Left kidney (tissue), 2 donors: ENCODE data around the gene STARD13. TPM values are rescaled to one million over a fixed set of nuclear protein-coding genes. Genes with fewer than 3 reads are reported as not detected.

Experiments used
- DNase-seq: peaks from one replicate; pipeline ENCODE4 v3.0.0-alpha.2; 2013
- polyA plus RNA-seq: library from polyadenylated mRNA; unstranded; fragments of 120-200 nt; gene quantifications from one replicate; pipeline ENCODE4 v1.2.1, GENCODE V29; 2013; ENCODE audit not compliant: insufficient read length

The STARD13 gene
- polyA plus RNA-seq, 1 donor: 21.3 TPM

- DNase-seq: no peak
These were observed 83.9 kb downstream of the STARD13 start for GRCh38 chr13:33201659-33202058.

DNA sequence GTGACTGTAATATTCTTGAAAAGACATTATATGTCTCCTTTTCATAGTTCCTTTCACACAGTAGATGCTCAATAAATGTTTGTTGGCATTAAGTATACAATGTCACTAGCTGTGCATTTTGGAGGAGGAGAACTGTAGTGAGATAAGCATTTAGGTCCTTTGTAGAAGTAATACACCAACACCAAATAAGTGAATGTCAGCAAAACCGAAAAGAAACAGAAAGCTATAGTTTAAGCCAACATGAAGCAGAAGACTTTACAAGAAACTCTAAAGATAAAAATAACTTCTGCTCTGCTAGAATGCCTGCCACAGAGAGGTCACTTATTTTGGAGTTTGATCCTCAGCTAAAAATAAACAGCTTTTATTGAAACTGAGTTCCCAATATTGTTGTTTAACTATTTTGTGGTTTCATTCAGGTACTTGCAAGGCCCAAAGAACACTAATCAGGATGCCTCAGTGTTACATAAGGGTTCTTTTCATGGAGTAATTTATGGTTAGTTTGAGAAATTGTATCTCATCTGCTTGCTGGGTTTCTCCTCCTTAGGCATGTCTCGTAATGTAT is 86.2 kb downstream of the STARD13 start:
- DNase-seq: no peak

- DNase-seq: no peak
These were observed 88.0 kb downstream of the STARD13 start for GRCh38 chr13:33197541-33197971.

GRCh38 chr13:33196767-33197166 is 88.8 kb downstream of the STARD13 start:
- no peak for DNase-seq

- no peak for DNase-seq
These were observed 89.7 kb downstream of the STARD13 start for GRCh38 chr13:33195693-33196464.

DNA sequence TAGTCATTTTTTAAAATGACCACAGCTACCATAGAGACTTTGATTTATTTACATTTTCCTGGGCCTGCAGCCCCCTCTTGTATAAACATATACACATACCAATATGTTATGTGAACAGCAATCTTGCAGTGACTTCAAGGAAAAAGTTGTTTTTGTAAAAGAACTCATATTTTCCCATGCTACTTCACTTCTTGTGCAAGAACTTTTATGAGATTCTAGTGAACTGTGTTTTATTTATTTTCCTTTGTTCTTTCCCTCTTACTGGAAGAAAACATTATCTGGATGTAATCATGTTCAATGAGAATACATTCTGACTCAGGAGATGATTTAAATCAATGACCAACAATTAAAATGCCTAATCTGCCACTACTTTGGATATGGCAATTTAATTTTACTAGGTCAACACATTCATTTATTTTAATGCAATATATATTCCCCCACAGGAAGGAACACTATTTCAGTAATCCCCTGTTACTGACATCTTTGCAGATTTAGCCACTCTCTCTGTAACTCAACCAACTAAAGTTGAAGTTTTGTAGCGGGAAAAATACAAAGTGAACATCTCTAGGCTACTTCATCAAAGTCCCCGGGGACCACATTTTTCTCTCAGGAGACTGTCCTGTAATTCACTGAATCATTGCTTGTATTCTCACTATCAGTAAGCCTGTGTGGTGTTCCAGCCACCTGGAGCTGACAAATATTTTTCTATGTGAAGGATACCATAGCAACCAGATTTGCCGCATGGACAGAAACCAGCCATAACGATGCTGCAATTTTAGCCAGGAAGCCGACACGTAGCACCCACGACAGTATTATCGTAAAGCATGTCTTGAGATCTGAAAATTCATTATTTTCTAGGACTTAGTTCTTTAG is 90.5 kb downstream of the STARD13 start:
- DNase-seq: peak; percentile 64

GRCh38 chr13:33193428-33193974 is 92.1 kb downstream of the STARD13 start:
- DNase-seq: no peak

DNA sequence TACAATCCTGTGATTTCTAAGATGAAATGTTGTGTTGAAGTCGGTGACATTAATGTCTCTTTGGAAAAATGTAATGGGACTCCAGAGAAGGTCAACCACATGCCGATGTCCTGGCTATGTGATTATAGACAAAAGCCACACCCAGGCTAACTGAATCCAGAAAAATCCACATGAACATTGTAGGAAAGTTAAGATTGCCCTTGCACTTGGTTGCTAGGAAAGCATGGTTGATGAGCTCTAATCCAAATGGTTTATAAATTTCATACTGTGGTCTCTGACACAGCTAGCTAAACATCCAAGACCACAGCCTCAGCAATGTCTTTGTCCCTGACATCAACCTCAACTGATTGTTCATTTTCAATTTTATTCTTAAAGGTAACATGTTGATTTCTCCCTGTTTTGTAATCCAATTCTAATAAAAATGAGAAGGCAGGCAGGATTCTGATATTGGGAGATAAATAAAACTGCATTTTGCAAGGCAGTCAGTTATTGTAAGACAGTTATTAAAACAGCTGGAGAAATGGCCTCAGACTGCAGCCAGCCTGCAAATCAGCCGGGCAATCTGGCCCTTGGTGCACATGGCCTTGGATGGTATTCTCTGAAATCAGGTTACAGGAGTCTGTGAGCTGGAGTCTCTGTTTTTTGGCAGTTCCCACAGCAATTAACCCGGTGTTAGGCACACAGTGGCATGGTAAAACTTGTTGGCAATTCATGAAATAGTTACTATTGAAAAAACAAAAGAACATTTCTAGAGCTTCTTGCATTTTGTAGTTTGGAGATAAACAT is 93.9 kb downstream of the STARD13 start:
- no peak for DNase-seq

- DNase-seq: no peak
These were observed 96.1 kb downstream of the STARD13 start for GRCh38 chr13:33189470-33189869.

DNA sequence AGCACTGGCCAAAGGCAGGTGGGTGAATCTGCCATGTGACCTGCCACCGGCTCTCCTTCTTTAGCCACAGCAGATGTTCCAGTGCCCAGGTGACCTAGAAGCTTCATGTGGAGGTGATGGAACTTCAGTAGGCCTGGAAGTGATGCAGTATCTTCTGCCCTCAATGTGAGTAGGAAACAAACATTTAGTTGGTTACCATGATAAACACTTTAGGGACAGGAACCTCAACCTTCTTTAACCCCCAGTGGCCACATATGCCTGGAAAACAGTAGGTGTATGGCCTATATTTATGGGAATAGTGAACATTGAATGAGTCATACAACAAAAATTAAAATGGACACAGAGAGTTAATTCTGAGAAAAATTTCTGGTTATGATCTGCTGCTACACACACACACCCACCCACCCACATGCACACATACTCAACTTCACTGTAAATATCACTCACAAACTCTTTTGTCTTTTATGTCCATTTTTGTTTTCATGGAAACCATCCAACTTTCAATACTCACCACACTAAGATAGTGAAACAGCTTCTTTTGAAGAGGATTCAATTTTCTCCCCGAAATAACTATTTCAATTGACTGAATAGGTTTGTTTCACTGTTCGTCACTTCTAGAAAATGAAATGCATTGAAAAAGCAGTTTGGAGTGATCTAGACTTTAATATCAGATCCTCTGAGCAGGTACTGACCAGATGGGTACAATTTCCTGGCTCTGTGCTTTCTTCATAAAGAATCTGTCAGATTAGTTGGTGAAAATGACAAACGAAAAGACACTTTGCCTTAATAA is 97.3 kb downstream of the STARD13 start:
- DNase-seq: no peak

DNA sequence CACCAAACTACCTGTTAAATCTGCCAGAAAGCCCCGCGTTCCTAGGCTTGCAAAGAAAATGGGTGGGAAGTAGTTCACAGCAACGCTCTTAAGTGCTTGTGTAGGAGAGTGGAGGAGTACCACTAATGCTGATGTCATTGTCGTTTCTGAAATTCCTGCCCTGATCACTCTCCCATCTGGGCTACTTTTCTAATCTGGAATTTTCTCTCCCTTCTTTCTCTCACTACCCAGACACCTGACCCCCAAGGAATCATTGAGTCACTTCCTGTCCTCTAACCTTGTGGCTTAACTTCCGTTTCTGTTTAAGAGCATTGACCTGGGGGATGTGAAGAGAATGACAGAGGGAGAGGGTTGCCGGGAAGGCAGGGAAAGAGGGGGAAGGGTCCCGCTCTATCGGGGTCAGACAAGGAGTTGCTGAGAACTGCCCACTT is 98.7 kb downstream of the STARD13 start:
- no peak for DNase-seq

GRCh38 chr13:33185853-33186252 is 99.7 kb downstream of the STARD13 start:
- DNase-seq: no peak

DNA sequence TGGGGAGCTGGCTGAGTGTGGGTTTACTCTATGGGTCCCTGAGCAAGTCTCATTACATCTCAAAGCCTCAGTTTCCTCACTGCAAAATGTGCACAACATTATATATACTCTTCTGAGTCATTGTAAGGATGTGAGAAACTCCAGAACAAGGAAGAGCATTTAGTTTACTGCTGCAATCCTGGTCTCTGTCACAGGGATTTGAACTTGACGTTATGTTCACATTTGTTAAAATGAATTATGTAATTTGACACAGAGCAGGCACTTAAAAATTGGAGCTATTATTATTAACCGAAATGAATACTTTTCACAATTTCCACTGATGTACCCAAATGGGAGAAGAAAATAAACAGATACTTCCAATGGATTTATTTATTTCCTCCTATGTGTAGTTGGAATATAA is 101.0 kb downstream of the STARD13 start:
- DNase-seq: no peak

DNA sequence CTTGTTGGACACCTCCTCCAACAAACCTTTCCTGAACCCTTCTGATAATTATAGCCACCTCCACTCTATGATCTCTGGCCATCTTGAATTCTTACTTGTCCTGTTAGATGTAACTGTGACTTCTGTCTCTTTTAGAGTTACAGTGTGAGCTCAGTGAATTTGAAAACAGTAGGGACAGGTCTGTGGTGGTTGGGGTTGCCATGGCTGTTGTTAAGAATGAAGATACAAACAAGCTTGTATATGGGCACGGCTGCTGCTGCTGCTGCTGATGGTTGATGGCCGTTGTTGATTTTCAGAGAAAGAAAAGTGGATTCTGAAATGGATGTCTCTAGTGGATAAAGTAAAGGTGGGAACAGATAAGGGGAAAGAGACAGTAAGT is 101.5 kb downstream of the STARD13 start:
- no peak for DNase-seq

GRCh38 chr13:33183431-33184111 is 102.0 kb downstream of the STARD13 start:
- no peak for DNase-seq

- DNase-seq: no peak
These were observed 102.8 kb downstream of the STARD13 start for GRCh38 chr13:33182729-33183128.

DNA sequence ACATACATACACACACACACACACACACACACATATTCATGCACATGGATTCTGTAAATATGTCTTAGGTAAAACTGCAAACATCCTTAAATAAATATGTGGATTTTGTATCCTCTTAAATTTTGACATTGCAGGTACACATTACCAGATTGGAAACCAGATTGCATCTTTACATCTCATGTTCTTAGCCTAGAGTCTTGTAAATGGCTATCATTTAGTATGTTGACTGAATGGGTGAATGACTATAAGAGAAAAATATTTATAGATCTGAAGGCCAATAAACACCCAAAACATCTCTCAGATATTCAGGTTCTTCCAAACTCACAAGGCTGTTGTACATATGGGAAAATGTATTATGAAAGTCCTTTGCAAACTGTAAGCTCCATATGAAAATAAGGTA is 104.3 kb downstream of the STARD13 start:
- DNase-seq: no peak

DNA sequence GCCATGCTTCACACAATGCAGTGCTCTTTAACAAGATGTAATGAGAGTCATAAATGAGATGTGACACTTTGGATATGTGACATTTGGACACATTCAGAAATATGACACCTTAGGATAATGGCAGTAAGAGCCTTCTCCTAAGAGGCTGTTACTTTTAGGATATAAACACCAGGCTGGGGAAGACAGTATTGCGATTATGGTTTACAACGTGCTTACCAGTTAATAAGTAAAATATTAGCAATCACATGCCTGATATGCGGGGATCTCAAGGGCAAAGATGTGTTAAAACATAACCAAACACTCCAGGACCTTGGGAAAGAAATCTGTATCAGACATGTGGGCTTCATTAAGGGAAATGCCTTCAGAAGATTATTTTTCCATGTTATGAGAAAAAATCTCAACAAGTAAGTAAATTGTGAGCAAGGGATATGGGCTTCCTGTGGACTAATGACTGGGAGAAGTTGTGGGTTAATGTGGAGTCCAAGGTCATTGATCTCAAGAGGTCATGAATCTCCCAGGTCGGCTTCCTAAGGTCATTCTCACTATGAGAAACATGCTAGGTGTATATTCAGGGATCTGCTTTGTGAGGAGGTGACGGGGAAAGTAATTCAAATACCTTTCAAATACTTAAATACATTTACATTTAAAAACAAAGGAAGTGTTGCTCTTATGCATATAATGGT is 105.3 kb downstream of the STARD13 start:
- no peak for DNase-seq

DNA sequence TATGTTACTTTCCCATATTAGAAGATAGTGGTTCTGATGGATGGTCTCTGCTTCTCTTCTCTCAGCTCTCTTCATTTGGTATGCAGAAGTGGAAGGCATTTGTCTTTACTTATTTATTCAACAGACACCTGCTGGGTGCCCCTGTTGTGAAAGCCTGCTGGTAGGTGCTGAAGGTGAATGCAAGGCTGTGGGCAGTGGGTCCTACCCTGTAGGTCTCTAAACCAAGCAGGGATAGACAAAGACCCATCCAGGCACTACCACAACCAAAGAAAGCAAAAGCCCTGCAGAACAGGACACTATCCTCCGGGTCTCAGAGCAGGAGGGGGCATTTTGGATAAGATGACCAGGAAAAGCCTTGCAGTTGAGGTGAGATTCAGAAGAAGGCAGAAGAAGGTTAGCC is 106.1 kb downstream of the STARD13 start:
- no peak for DNase-seq
